IMR-90 (cell line): Measurements from ENCODE around the gene CEP41.

ENCODE experiments used
- CEBPB ChIP-seq: IDR thresholded peaks from 2 replicates; pipeline ENCODE4 v1.6.1; 2012; ENCODE audit warnings: low read depth, low read length, improper control_type of control experiment
- MAFK ChIP-seq: IDR thresholded peaks from 2 replicates; pipeline ENCODE4 v1.6.1; 2012; ENCODE audit warnings: low read depth, low read length, improper control_type of control experiment
- MAZ ChIP-seq: IDR thresholded peaks from 2 replicates; pipeline ENCODE4 v1.6.1; 2012; ENCODE audit warnings: low read depth, mild to moderate bottlenecking, low read length, improper control_type of control experiment, moderate library complexity, borderline replicate concordance
- MXI1 ChIP-seq: IDR thresholded peaks from 2 replicates; pipeline ENCODE4 v1.6.1; 2012; ENCODE audit warnings: low read depth, mild to moderate bottlenecking, low read length, moderate library complexity, borderline replicate concordance
- NFE2L2 ChIP-seq: fragments of 150-350 bp; IDR thresholded peaks from 2 replicates; pipeline ENCODE4 v1.6.1; 2016; ENCODE audit warnings: low read depth, mild to moderate bottlenecking, low read length
- POLR2A ChIP-seq: IDR thresholded peaks from 2 replicates; pipeline ENCODE4 v1.6.1; 2012; ENCODE audit warnings: mild to moderate bottlenecking, low read depth, low read length
- RAD21 ChIP-seq: IDR thresholded peaks from 2 replicates; pipeline ENCODE4 v1.6.1; 2012; ENCODE audit warnings: low read length, improper control_type of control experiment
- RFX5 ChIP-seq: IDR thresholded peaks from 2 replicates; pipeline ENCODE4 v1.8.0; 2012; ENCODE audit warnings: low read depth, mild to moderate bottlenecking, low read length, moderate library complexity
- SMC3 ChIP-seq: fragments of 150-350 bp; IDR thresholded peaks from 2 replicates; pipeline ENCODE4 v1.6.1; 2016; ENCODE audit warnings: low read depth, mild to moderate bottlenecking, antibody characterized with exemption, low read length, moderate library complexity
- TF ChIP-seq, protein P1 (sequence below): conservative IDR thresholded peaks from 2 replicates; pipeline ENCODE4 v1.5.1; 2012; ENCODE audit warnings: mild to moderate bottlenecking, low read depth, low read length, improper control_type of control experiment
- TF ChIP-seq, protein P2 (sequence below): fragments of 150-350 bp; IDR thresholded peaks from 2 replicates; pipeline ENCODE4 v1.6.1; 2017; ENCODE audit warnings: mild to moderate bottlenecking, antibody characterized with exemption, low read length, low read depth

DNA sequence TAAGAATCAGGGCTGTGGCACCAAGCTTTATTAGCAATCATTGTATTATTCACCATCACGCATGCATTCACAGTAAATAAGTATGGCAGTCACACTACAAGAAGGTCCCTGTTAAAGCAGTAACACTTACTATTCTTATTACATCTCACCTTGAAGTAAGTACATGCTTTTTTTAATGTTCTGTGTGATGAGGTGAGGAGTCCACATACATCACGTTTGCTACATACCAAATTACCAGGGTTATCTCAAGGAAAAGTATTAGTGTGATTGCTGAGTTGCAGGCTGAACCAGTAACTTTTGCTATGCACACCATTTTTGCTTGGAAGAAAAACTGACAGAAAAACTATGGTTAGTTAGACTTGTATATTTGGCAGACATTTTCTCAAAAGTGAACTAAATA is 35.8 kb downstream of the CEP41 start:
- TF ChIP-seq POLR2A: no peak
- no peak for TF ChIP-seq CEBPB
- TF ChIP-seq, protein P1, sequence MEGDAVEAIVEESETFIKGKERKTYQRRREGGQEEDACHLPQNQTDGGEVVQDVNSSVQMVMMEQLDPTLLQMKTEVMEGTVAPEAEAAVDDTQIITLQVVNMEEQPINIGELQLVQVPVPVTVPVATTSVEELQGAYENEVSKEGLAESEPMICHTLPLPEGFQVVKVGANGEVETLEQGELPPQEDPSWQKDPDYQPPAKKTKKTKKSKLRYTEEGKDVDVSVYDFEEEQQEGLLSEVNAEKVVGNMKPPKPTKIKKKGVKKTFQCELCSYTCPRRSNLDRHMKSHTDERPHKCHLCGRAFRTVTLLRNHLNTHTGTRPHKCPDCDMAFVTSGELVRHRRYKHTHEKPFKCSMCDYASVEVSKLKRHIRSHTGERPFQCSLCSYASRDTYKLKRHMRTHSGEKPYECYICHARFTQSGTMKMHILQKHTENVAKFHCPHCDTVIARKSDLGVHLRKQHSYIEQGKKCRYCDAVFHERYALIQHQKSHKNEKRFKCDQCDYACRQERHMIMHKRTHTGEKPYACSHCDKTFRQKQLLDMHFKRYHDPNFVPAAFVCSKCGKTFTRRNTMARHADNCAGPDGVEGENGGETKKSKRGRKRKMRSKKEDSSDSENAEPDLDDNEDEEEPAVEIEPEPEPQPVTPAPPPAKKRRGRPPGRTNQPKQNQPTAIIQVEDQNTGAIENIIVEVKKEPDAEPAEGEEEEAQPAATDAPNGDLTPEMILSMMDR: no peak
- no peak for TF ChIP-seq NFE2L2
- no peak for TF ChIP-seq MAZ
- TF ChIP-seq RAD21: no peak
- no peak for TF ChIP-seq RFX5
- TF ChIP-seq, protein P2, sequence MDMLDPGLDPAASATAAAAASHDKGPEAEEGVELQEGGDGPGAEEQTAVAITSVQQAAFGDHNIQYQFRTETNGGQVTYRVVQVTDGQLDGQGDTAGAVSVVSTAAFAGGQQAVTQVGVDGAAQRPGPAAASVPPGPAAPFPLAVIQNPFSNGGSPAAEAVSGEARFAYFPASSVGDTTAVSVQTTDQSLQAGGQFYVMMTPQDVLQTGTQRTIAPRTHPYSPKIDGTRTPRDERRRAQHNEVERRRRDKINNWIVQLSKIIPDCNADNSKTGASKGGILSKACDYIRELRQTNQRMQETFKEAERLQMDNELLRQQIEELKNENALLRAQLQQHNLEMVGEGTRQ: no peak
- no peak for TF ChIP-seq MAFK
- TF ChIP-seq MXI1: no peak
- no peak for TF ChIP-seq SMC3
